Breast epithelium (tissue), 4 donors: ENCODE results near the gene FAT1. TPM values are rescaled to one million over a fixed set of nuclear protein-coding genes. Genes with fewer than 3 reads are reported as not detected.

ENCODE experiments used
- DNase-seq, 2 donors: peaks; one replicate each; pipeline ENCODE4 v3.0.0-alpha.2; 2019; ENCODE audit warnings: low spot score in 2 of 2
- H3K27ac ChIP-seq, 2 donors: fragments of 200-600 bp; sonication (generic) in 1 of 2; one replicate each; pipeline ENCODE4 v1.5.1; 2016 to 2019; ENCODE audit warnings: mild to moderate bottlenecking in 1 of 2
- H3K27me3 ChIP-seq, 2 donors: fragments of 200-600 bp; sonication (generic) in 1 of 2; one replicate each; pipeline versions ENCODE4 v1.5.1 to v1.6.0; 2017 to 2019; ENCODE audit warnings: control low read depth in 1 of 2, mild to moderate bottlenecking in 1 of 2
- H3K36me3 ChIP-seq: fragments of 200-600 bp; one replicate; pipeline ENCODE4 v1.5.1; 2019
- H3K4me1 ChIP-seq, 2 donors: fragments of 200-600 bp; sonication (generic); one replicate each; pipeline ENCODE4 v1.5.1; 2016 to 2019; ENCODE audit warnings: control low read depth in 1 of 2
- H3K4me3 ChIP-seq, 3 donors: fragments of 200-600 bp; sonication (generic); 1 replicate in 2 of 3; 2 replicates in 1 of 3; pipeline ENCODE4 v1.5.1; 2016 to 2019; ENCODE audit warnings: mild to moderate bottlenecking in 3 of 3, moderate library complexity in 2 of 3
- H3K9me3 ChIP-seq, 2 donors: fragments of 200-600 bp; sonication (generic) in 1 of 2; one replicate each; pipeline ENCODE4 v1.5.1; 2016 to 2019; ENCODE audit warnings: control low read depth in 1 of 2
- POLR2A ChIP-seq: fragments of 450-650 bp; IDR thresholded peaks from one replicate; pipeline ENCODE4 v1.6.1; 2016; ENCODE audit warnings: antibody characterized with exemption, mild to moderate bottlenecking, moderate library complexity
- POLR2AphosphoS5 ChIP-seq, 3 donors: sonication (generic); formaldehyde crosslinking; IDR thresholded peaks; one replicate each; pipeline ENCODE4 v1.6.1; 2017; ENCODE audit warnings: antibody characterized with exemption in 3 of 3
- intact Hi-C: fragments of 100-400 bp; cut with DNase I; formaldehyde crosslinking; loops from one replicate; pipeline ENCODE4 v1.15.1; 2023; ENCODE audit warnings: low total_unique reads
- total RNA-seq, 3 donors: library from RNA; depleted of rRNA; stranded (reverse); fragments of >200 nt; gene quantifications; one replicate each; pipeline ENCODE4 v1.1.0, GENCODE V29; 2016
- TF ChIP-seq, protein P1 (sequence below), 3 donors: fragments of 450-650 bp; IDR thresholded peaks; one replicate each; pipeline ENCODE4 v1.5.1; 2016 to 2017; ENCODE audit warnings: antibody characterized with exemption in 3 of 3, mild to moderate bottlenecking in 3 of 3, moderate library complexity in 3 of 3

Gene FAT1
- total RNA-seq, 3 donors from 2014 or later = 54.2 to 125 (median 87.2) TPM

DNA sequence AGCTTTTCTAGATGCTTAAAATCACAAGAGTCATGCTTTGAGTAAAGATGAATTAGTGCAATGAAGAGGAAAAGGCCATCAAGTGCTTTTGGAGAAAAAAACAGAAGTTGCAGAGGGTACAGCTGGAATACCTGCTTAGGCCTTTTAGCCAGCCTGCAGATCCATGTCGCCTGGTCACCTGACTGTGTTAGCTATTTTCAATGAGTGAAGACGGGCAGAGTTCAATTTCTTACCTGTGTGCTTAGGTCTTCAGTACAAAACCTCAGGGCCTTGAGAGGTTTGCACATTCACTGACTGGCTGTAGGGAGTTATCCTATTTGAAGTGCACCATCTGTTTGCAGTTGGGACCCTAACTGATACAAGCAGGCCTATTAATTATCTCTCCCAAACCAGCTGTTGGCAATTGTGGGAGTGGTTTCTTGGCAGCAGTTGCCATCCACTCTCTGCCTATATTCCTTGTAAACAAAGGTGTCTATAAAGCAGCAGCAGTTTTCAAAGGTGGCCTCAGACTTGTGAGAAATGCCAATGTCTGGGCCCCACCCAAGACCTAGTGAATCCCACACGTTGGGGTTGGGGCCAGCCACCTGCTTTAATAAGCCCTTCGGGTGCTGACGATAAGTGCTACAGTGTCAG lies 16.3 kb upstream of the FAT1 start:
- intact Hi-C loops = no loop called here
- Histone ChIP-seq H3K9me3 (no peaks in the 10 kb centered on the region), H3K4me1 (no peaks in the 10 kb centered on the region), H3K27me3 (no peaks in the 10 kb centered on the region), H3K27ac (no peak overlapping the region), H3K4me3 (no peak overlapping the region), H3K36me3 (no peaks in the 10 kb centered on the region)
- TF ChIP-seq POLR2AphosphoS5 (IDR thresholded peaks at IDR 0.05) (no peak), POLR2A (no peak)
- TF ChIP-seq, protein P1, sequence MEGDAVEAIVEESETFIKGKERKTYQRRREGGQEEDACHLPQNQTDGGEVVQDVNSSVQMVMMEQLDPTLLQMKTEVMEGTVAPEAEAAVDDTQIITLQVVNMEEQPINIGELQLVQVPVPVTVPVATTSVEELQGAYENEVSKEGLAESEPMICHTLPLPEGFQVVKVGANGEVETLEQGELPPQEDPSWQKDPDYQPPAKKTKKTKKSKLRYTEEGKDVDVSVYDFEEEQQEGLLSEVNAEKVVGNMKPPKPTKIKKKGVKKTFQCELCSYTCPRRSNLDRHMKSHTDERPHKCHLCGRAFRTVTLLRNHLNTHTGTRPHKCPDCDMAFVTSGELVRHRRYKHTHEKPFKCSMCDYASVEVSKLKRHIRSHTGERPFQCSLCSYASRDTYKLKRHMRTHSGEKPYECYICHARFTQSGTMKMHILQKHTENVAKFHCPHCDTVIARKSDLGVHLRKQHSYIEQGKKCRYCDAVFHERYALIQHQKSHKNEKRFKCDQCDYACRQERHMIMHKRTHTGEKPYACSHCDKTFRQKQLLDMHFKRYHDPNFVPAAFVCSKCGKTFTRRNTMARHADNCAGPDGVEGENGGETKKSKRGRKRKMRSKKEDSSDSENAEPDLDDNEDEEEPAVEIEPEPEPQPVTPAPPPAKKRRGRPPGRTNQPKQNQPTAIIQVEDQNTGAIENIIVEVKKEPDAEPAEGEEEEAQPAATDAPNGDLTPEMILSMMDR (IDR thresholded peaks at IDR 0.05) = no peak
- no peak for DNase-seq

- H3K36me3 ChIP-seq = no peaks in the 10 kb centered on the region
- no peaks in the 10 kb centered on the region for H3K9me3 ChIP-seq
- H3K4me3 ChIP-seq = no peak overlapping the region
- intact Hi-C loops = no loop called here
- no peaks in the 10 kb centered on the region for H3K4me1 ChIP-seq
- TF ChIP-seq POLR2A = no peak
- no peak for TF ChIP-seq POLR2AphosphoS5 (IDR thresholded peaks at IDR 0.05)
- no peaks in the 10 kb centered on the region for H3K27me3 ChIP-seq
- no peak for DNase-seq
- H3K27ac ChIP-seq = no peak overlapping the region
Measured at GRCh38 chr4:186739317-186739716, 15.7 kb upstream of the FAT1 start.

DNA sequence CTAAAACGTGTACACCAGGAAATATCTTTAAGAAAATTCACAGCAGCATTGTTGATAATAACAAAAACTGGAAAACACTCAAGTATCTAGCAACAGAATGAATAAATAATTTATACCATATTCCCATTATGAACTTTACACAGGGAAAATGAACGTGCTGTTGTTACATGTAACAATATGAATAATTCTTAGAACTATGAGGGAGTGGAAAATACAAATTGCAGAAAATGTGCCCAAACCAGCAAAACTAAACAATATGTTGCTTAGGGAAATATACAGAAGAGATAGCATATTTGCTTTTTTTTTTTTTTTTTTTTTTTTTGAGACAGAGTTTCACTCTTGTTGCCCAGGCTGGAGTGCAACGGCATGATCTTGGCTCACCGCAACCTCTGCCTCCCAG lies 14.8 kb upstream of the FAT1 start:
- intact Hi-C loops = no loop called here
- H3K27ac ChIP-seq = no peak overlapping the region
- no peaks in the 10 kb centered on the region for H3K4me1 ChIP-seq
- TF ChIP-seq POLR2A = no peak
- TF ChIP-seq POLR2AphosphoS5 (IDR thresholded peaks at IDR 0.05) = no peak
- TF ChIP-seq, protein P1 (IDR thresholded peaks at IDR 0.05) = no peak
- H3K27me3 ChIP-seq = no peaks in the 10 kb centered on the region
- H3K9me3 ChIP-seq = no peaks in the 10 kb centered on the region
- DNase-seq = no peak
- H3K36me3 ChIP-seq = no peaks in the 10 kb centered on the region
- H3K4me3 ChIP-seq = no peak overlapping the region

DNA sequence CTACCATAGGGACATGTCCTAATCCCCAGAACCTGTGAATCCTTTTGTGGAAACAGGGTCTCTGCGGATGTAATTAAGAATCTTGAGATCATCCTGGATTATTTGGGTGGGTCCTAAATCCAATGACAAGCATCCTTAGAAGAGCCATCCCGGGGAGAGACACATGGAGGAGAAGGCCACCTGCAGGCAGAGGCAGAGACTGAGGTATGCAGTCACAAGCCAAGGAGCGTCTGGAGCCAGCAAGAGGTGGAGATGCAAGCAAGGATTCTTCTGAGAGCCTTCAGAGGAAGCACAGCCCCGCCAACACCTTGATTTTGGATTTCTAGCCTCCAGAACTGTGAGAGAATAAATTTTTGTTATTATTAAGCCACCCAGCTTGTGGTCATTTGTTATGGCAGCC lies 13.8 kb upstream of the FAT1 start:
- H3K27ac ChIP-seq = no peak overlapping the region
- no peak for TF ChIP-seq POLR2A
- no peak for TF ChIP-seq POLR2AphosphoS5 (IDR thresholded peaks at IDR 0.05)
- TF ChIP-seq, protein P1 (IDR thresholded peaks at IDR 0.05) = no peak
- H3K27me3 ChIP-seq = no peaks in the 10 kb centered on the region
- intact Hi-C loops = no loop called here
- H3K4me3 ChIP-seq = no peak overlapping the region
- DNase-seq = no peak
- no peaks in the 10 kb centered on the region for H3K9me3 ChIP-seq
- no peaks in the 10 kb centered on the region for H3K36me3 ChIP-seq
- no peaks in the 10 kb centered on the region for H3K4me1 ChIP-seq

DNA sequence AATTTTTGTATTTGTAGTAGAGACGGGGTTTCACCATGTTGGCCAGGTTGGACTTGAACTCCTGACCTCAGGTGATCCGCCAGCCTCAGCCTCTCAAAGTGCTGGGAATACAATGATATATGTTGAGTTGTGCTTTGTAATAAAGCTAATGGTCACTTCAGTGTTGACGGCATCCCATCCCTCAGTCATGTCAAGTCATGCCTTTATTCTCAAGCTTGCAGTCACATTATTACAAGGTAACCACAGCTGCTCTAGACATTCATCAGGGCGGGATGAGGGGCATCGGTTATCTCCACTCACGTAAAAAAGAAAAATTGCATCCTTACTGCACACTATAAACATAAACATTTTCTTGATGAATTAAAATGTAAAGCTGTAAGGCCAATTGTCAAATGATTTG lies 12.8 kb upstream of the FAT1 start:
- no peak for TF ChIP-seq POLR2A
- TF ChIP-seq, protein P1 (IDR thresholded peaks at IDR 0.05) = no peak
- no peak for TF ChIP-seq POLR2AphosphoS5 (IDR thresholded peaks at IDR 0.05)
- H3K4me1 ChIP-seq = no peaks in the 10 kb centered on the region
- no peaks in the 10 kb centered on the region for H3K36me3 ChIP-seq
- H3K27me3 ChIP-seq = no peaks in the 10 kb centered on the region
- H3K4me3 ChIP-seq = no peak overlapping the region
- intact Hi-C loops = no loop called here
- H3K9me3 ChIP-seq = no peaks in the 10 kb centered on the region
- no peak for DNase-seq
- H3K27ac ChIP-seq = peak overlapping the region in 1 of 2 donors; percentile 40
